Lower lobe of right lung (tissue), 2 donors: ENCODE measurements around the gene ALAS2. TPM values are rescaled to one million over a fixed set of nuclear protein-coding genes. Genes with fewer than 3 reads are reported as not detected.

Experiments used
- ATAC-seq, 2 donors: fragments of 200-7000 bp; cut with Tn5 transposase; one replicate each; pipeline ENCODE4 v1.9.1; 2020 to 2022; ENCODE audit warnings: mild to moderate bottlenecking in 2 of 2, moderate library complexity in 2 of 2
- DNase-seq: peaks from one replicate; pipeline ENCODE4 v3.0.0-alpha.2; 2020
- H3K27ac ChIP-seq: fragments of 200-600 bp; one replicate; pipeline ENCODE4 v1.8.0; 2022
- H3K27me3 ChIP-seq: fragments of 200-600 bp; one replicate; pipeline ENCODE4 v1.8.0; 2022; ENCODE audit warnings: low read depth
- H3K36me3 ChIP-seq: fragments of 200-600 bp; one replicate; pipeline ENCODE4 v1.8.0; 2022; ENCODE audit warnings: mild to moderate bottlenecking
- H3K4me1 ChIP-seq: fragments of 200-600 bp; one replicate; pipeline ENCODE4 v1.8.0; 2022
- H3K4me3 ChIP-seq: fragments of 200-600 bp; one replicate; pipeline ENCODE4 v1.8.0; 2022; ENCODE audit warnings: mild to moderate bottlenecking
- H3K9me3 ChIP-seq: fragments of 200-600 bp; one replicate; pipeline ENCODE4 v1.8.0; 2022
- intact Hi-C: fragments of 100-400 bp; cut with DNase I; formaldehyde crosslinking; loops from one replicate; pipeline ENCODE4 v1.11.0; 2022
- total RNA-seq: library from RNA; stranded (reverse); fragmentation: NEBNext Ultra II Directional; extraction: Animal tissue kit (Norgen Biotek cat#: 25700); gene quantifications from one replicate; pipeline ENCODE4 v1.2.1, GENCODE V29; 2021
- TF ChIP-seq, protein P1 (sequence below): fragments of 200-600 bp; IDR thresholded peaks from one replicate; pipeline ENCODE4 v1.8.0; 2022; ENCODE audit warnings: antibody characterized with exemption, mild to moderate bottlenecking
- donor health status: DM: no; HTN: yes; CAD: no; lungs with severe emphysema.

ALAS2 gene
- total RNA-seq, 1 donor from 2014 or later = 0.89 TPM

DNA sequence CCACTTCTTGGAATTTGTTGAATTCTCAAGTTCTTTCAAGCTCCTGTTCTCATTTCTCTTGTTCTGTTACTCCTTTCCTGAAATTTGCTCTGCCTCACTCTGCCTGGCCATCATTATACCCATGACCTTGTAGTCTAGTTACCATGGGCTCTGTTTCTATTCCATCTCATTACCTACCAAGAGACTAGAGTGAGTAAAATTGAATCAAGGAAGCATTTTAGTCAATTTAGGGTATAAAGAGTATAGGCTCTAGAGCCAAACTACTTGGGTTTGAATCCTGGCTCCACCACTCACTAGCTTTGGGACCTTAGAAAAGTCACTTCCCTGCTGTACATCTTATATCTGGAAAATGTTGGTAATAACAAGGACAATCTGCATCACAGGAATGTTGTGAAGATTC, 2.2 kb downstream of the ALAS2 start:
- DNase-seq (no peak), ATAC-seq (no peak)
- Histone ChIP-seq H3K27me3 (no peaks in the 10 kb centered on the region), H3K4me1 (no peaks in the 10 kb centered on the region), H3K9me3 (no peaks in the 10 kb centered on the region), H3K4me3 (no peak overlapping the region), H3K27ac (no peak overlapping the region), H3K36me3 (no peaks in the 10 kb centered on the region)
- intact Hi-C loops = no loop called here
- TF ChIP-seq, protein P1, sequence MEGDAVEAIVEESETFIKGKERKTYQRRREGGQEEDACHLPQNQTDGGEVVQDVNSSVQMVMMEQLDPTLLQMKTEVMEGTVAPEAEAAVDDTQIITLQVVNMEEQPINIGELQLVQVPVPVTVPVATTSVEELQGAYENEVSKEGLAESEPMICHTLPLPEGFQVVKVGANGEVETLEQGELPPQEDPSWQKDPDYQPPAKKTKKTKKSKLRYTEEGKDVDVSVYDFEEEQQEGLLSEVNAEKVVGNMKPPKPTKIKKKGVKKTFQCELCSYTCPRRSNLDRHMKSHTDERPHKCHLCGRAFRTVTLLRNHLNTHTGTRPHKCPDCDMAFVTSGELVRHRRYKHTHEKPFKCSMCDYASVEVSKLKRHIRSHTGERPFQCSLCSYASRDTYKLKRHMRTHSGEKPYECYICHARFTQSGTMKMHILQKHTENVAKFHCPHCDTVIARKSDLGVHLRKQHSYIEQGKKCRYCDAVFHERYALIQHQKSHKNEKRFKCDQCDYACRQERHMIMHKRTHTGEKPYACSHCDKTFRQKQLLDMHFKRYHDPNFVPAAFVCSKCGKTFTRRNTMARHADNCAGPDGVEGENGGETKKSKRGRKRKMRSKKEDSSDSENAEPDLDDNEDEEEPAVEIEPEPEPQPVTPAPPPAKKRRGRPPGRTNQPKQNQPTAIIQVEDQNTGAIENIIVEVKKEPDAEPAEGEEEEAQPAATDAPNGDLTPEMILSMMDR = no peak

DNA sequence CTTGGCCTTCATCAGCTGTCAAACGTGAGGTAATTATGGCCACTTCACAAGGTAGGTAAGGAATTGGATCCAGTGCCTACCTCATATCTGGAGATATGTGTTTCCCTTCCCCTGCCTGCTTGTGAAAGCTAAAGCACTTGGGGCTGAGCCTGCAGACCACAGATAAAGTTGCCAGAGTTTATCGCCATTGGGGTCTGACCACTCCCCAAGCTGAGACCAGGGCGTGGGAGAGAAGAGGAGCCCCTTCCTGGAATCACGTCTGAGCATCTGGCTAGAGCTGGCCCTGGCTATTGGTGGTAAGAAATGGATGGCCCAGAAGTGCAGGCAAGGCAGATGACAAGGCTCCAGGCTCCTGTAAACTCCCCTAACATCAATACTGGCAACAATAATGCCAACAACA, 2.7 kb downstream of the ALAS2 start:
- intact Hi-C loops = no loop called here
- TF ChIP-seq, protein P1 = no peak
- H3K9me3 ChIP-seq = no peaks in the 10 kb centered on the region
- no peak for DNase-seq
- H3K27me3 ChIP-seq = no peaks in the 10 kb centered on the region
- no peaks in the 10 kb centered on the region for H3K36me3 ChIP-seq
- no peak overlapping the region for H3K4me3 ChIP-seq
- ATAC-seq = no peak
- H3K27ac ChIP-seq = no peak overlapping the region
- H3K4me1 ChIP-seq = no peaks in the 10 kb centered on the region

DNA sequence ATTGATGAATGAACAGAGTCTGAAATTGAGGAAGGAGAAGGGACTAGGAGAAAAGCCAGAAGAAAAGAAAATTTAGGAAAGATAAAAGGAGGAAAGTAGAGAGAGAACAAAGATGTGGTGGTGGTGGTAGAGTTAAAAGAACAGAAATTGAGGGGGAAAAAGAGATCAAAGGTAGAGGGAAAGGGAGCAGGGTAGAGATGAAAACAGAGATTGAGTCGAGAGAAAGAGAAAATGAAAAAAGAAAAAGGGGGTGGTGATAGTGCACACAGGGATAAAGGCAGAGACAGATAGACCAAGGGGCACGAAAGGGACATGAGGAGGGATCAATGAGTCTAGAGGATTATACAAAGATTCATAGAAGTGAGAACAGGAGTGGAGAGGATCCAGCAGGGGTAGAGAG, 3.9 kb downstream of the ALAS2 start:
- Histone ChIP-seq H3K27ac (no peak overlapping the region), H3K4me1 (no peaks in the 10 kb centered on the region), H3K4me3 (no peak overlapping the region), H3K27me3 (no peaks in the 10 kb centered on the region), H3K36me3 (no peaks in the 10 kb centered on the region), H3K9me3 (no peaks in the 10 kb centered on the region)
- no peak for DNase-seq
- intact Hi-C loops = no loop called here
- TF ChIP-seq, protein P1 = no peak
- ATAC-seq = no peak

DNA sequence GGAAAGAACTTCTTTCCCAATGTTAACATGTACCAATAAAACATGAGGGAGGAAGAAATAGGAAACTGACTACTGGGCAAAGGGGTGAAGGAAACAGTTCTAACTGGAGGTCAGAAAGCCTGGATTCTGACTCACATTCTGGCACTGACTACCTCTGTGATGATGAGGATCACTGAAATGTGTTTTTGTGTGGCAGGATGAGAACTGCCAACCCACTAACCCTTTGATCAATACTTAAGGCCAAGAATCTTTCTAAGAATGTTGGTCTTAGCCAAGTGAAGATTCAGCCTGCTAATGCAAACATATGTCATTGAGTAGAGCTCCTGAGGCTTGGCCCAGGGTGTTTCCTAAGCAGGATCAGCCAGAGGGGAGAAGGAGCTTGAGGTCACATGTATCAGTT, 4.6 kb downstream of the ALAS2 start:
- DNase-seq (no peak), ATAC-seq (no peak)
- H3K4me1 ChIP-seq = no peaks in the 10 kb centered on the region
- H3K27me3 ChIP-seq = no peaks in the 10 kb centered on the region
- no peak overlapping the region for H3K4me3 ChIP-seq
- H3K27ac ChIP-seq = no peak overlapping the region
- no peaks in the 10 kb centered on the region for H3K36me3 ChIP-seq
- TF ChIP-seq, protein P1 = no peak
- intact Hi-C loops = no loop called here
- H3K9me3 ChIP-seq = no peaks in the 10 kb centered on the region

DNA sequence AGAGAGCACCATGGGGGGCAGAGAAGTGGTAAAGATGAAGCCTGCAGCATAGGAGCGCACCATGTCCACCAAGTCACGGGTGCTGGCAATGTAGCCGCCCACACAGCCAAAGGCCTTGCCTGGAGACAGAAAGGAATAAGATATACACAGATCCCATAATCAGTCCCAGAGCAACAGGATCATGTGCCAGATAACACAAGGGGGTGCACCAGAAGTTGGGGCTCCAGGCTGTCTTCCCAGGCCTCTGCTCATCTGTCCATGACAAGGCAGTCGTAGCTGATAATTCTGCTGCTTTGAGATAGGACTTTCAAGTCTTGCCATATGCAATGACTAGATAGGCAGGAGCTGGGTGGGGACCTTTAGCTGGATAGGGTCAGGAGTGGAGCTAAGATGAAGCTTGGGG, 15.9 kb downstream of the ALAS2 start:
- no peak for ATAC-seq
- intact Hi-C loops = no loop called here
- H3K4me1 ChIP-seq = no peaks in the 10 kb centered on the region
- no peaks in the 10 kb centered on the region for H3K36me3 ChIP-seq
- H3K9me3 ChIP-seq = no peaks in the 10 kb centered on the region
- TF ChIP-seq, protein P1 = no peak
- no peak overlapping the region for H3K27ac ChIP-seq
- H3K4me3 ChIP-seq = no peak overlapping the region
- H3K27me3 ChIP-seq = no peaks in the 10 kb centered on the region
- no peak for DNase-seq

DNA sequence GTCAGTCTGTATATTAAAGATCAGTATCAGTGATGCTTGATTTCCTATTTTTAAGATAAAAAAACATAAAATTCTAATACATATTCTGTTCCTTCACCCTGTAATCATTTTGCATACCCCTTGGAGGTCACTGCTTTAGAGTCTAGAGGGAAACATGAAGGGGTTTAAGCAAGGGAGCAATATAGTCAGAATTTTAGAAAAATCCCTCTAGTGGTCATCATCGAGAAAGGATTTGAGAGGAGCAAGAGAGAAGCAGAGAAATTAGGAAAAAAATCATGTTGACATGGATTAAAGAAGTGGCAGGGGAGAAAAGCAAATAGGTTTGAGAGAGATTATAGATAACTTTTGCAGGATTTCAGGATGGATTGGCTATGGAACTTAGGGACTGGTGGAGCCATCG, 19.5 kb downstream of the ALAS2 start:
- ATAC-seq (no peak), DNase-seq (no peak)
- Histone ChIP-seq H3K27me3 (no peaks in the 10 kb centered on the region), H3K9me3 (no peaks in the 10 kb centered on the region), H3K4me1 (peaks cover 6% of the 10 kb centered on the region), H3K36me3 (no peaks in the 10 kb centered on the region), H3K27ac (no peak overlapping the region), H3K4me3 (no peak overlapping the region)
- intact Hi-C loops = no loop called here
- TF ChIP-seq, protein P1 = peak; percentile 9
